Measurements from ENCODE around the gene GALNT2.

The GALNT2 gene

GRCh38 chr1:230268371-230269170 lies 201.5 kb downstream of the GALNT2 start:
- peak; percentile 26 to 50 for DNase-seq

GRCh38 chr1:230270185-230270558 lies 203.1 kb downstream of the GALNT2 start:
- DNase-seq, result no peak

- DNase-seq, result no peak
These were observed 203.7 kb downstream of the GALNT2 start for GRCh38 chr1:230270559-230271281.

GRCh38 chr1:230271300-230272035 lies 204.4 kb downstream of the GALNT2 start:
- no peak for DNase-seq

GRCh38 chr1:230272557-230272956 lies 205.5 kb downstream of the GALNT2 start:
- no peak for DNase-seq

- DNase-seq, result no peak
These were observed 206.2 kb downstream of the GALNT2 start for GRCh38 chr1:230273141-230273710.

GRCh38 chr1:230274254-230274653 lies 207.2 kb downstream of the GALNT2 start:
- no peak for DNase-seq

- no peak for DNase-seq
These were observed 209.4 kb downstream of the GALNT2 start for GRCh38 chr1:230276401-230276800.

- DNase-seq, result no peak
These were observed 210.4 kb downstream of the GALNT2 start for GRCh38 chr1:230277201-230278025.

- DNase-seq, result no peak
These were observed 211.3 kb downstream of the GALNT2 start for GRCh38 chr1:230278376-230278775.

- no peak for DNase-seq
These were observed 212.0 kb downstream of the GALNT2 start for GRCh38 chr1:230278871-230279582.

- no peak for DNase-seq
These were observed 212.5 kb downstream of the GALNT2 start for GRCh38 chr1:230279583-230279945.

GRCh38 chr1:230280054-230280795 lies 213.2 kb downstream of the GALNT2 start:
- no peak for DNase-seq

- no peak for DNase-seq
These were observed 213.9 kb downstream of the GALNT2 start for GRCh38 chr1:230280906-230281413.

- no peak for DNase-seq
These were observed 214.5 kb downstream of the GALNT2 start for GRCh38 chr1:230281556-230281955.

- no peak for DNase-seq
These were observed 215.1 kb downstream of the GALNT2 start for GRCh38 chr1:230282157-230282556.

- DNase-seq, result no peak
These were observed 216.6 kb downstream of the GALNT2 start for GRCh38 chr1:230283678-230284077.

GRCh38 chr1:230284891-230285290 lies 217.9 kb downstream of the GALNT2 start:
- no peak for DNase-seq

- no peak for DNase-seq
These were observed 218.3 kb downstream of the GALNT2 start for GRCh38 chr1:230285351-230285750.

GRCh38 chr1:230286166-230286889 lies 219.3 kb downstream of the GALNT2 start:
- DNase-seq, result no peak
